Stimulated activated CD4-positive, alpha-beta T cell treated with anti-CD3 and anti-CD28 coated beads, TNF-alpha, amount 100 ng/mL, for 4 hours (primary cell): ENCODE measurements around the gene SYNDIG1.

Source experiments
- DNase-seq, 3 experiments: peaks; one replicate each; pipeline ENCODE4 v3.0.0-alpha.2; 2020; ENCODE audit warnings: low read depth in 3 of 3

Gene SYNDIG1

GRCh38 chr20:24654425-24654824, 185.0 kb downstream of the SYNDIG1 start:
- no peak for DNase-seq

- DNase-seq = no peak
Observed at GRCh38 chr20:24656391-24656790, 187.0 kb downstream of the SYNDIG1 start.

- DNase-seq = no peak
Observed at GRCh38 chr20:24657196-24657595, 187.8 kb downstream of the SYNDIG1 start.

- DNase-seq = no peak
Observed at GRCh38 chr20:24657878-24658620, 188.6 kb downstream of the SYNDIG1 start.

GRCh38 chr20:24658920-24659660, 189.7 kb downstream of the SYNDIG1 start:
- no peak for DNase-seq

GRCh38 chr20:24659835-24660234, 190.4 kb downstream of the SYNDIG1 start:
- DNase-seq = no peak

- no peak for DNase-seq
Observed at GRCh38 chr20:24660651-24661050, 191.2 kb downstream of the SYNDIG1 start.

- DNase-seq = no peak
Observed at GRCh38 chr20:24661255-24661654, 191.8 kb downstream of the SYNDIG1 start.

GRCh38 chr20:24662322-24662721, 192.9 kb downstream of the SYNDIG1 start:
- no peak for DNase-seq

- DNase-seq = no peak
Observed at GRCh38 chr20:24662752-24663365, 193.4 kb downstream of the SYNDIG1 start.

GRCh38 chr20:24663496-24663895, 194.1 kb downstream of the SYNDIG1 start:
- no peak for DNase-seq

GRCh38 chr20:24664266-24664986, 195.0 kb downstream of the SYNDIG1 start:
- DNase-seq = no peak

GRCh38 chr20:24665196-24665595, 195.8 kb downstream of the SYNDIG1 start:
- DNase-seq = no peak

- no peak for DNase-seq
Observed at GRCh38 chr20:24665741-24666191, 196.3 kb downstream of the SYNDIG1 start.

- DNase-seq = no peak
Observed at GRCh38 chr20:24667689-24668383, 198.4 kb downstream of the SYNDIG1 start.

GRCh38 chr20:24668384-24668702, 198.9 kb downstream of the SYNDIG1 start:
- no peak for DNase-seq

- no peak for DNase-seq
Observed at GRCh38 chr20:24668791-24669190, 199.4 kb downstream of the SYNDIG1 start.

GRCh38 chr20:24669701-24670100, 200.3 kb downstream of the SYNDIG1 start:
- DNase-seq = no peak

- no peak for DNase-seq
Observed at GRCh38 chr20:24670341-24670872, 201.0 kb downstream of the SYNDIG1 start.

- DNase-seq = no peak
Observed at GRCh38 chr20:24670981-24671380, 201.6 kb downstream of the SYNDIG1 start.

- DNase-seq = no peak
Observed at GRCh38 chr20:24672181-24672880, 202.9 kb downstream of the SYNDIG1 start.
